ENCODE data around the gene PARD3.

PARD3 gene

DNA sequence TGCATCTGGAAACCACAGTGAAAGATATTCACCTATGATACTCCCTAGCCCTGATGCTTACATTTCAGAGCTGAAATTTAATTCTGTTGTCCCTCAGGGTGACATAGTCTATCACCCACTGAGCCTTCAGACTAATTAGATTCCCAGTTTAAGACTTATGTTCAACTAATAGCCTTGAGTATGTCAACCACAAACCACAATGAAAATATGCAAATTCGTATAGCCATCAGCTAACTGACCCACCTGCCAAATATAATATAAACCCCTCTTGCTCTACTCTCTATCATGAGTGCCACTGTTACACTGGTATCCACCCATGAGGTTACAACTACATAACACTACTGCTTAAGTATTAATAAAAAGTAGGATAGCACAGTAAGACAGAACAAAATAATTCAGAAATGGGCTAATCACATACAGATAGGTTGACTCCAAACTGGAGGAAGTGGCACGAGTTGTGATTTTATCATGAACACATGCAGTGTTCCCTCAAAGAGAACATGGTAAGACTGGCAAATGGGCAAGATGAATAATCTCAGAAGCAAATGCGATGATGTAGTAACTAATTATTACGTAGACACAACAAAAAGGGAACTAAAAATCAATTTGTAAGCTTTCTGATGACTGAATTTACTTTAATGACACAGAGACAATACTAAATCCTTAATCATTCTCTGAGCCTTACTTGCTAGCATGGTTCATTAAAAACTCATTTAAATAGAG lies 290.6 kb downstream of the PARD3 start:
- no peak for DNase-seq

DNA sequence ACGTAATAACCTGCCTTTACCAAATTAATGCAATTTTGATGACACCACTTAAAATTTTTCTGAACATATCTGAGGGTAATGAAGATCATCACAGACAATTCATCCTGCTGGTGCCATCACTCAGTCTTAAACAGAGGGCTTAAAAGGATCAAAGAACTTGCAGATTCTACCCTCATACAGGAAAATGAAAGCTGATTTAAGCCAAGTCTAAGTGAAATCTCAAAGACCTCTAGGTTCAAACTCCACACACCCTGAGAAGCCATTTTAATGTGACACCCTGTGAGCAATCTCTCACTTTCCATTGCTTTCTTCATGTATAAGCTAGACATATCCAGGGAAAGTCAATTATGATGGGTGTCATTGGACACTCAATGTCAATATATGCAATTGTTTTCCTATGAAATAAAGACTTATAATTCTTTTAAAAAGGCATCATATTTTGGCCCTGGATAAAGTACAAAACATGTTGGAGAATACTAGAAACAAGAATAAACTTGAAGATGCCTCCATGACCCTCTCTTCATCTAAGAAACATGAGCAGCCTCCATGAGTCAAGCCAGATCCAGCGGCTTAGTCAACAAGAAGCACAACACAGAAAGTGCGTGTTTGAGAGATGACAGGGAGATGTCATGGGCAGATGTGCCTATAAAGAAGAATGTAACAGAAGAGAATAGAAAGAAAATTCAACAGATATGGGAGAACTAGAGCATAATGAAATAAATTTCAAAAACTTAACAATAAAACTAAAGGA lies 291.9 kb downstream of the PARD3 start:
- no peak for DNase-seq

DNA sequence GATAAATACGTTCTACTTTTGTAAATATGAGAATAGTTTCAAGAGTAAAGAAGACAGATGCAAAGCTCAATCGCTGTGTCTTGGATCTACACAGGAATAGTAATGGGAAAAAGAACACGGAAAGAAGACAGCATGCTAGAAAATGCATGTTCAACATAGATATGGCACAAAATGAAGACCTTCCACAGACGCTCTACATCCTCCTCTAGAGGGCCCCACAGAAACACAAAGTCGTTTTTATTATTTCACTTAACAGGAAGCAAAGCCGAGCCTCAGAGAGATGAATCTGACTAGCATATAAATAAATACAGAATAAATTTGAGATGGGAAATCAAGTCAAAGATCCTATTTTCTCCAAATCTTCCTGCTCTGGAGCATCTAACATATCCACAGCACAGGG lies 292.6 kb downstream of the PARD3 start:
- DNase-seq, result no peak

DNA sequence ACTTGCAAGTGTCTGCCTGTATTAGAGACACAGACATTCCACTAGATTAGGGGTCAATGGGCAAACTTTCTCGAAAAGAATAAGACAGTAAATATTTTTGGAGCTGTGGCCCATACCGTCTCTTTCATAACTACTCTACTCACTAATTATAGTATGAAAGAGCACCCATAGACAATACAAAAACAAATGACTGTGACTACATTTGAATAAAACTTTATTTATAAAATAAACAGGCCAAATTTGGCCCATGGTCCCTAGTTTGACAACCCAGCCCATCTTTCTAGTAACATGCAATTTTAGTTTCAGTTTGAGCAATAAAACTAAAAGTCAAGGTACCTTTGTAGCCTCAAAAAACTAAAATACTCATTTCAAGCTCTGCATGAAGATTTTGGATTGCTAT lies 294.6 kb downstream of the PARD3 start:
- no peak for DNase-seq

DNA sequence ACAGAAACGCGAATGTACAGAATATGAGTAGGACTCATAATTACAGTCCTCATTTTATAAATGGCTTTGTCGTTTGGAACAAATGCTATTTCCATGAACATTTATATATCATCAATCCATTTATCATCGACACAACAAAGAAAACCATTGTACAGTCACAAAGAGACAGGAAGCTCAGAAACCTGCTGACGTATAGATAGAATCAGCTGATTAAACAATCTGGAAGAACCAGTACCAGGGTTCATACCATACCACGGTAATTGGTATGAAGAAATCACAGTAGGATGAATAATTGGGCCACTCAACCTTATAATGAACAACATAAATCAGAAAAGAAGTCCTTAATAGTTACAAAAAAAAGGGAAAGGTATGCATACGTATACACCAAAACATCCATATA lies 295.0 kb downstream of the PARD3 start:
- DNase-seq, result no peak

DNA sequence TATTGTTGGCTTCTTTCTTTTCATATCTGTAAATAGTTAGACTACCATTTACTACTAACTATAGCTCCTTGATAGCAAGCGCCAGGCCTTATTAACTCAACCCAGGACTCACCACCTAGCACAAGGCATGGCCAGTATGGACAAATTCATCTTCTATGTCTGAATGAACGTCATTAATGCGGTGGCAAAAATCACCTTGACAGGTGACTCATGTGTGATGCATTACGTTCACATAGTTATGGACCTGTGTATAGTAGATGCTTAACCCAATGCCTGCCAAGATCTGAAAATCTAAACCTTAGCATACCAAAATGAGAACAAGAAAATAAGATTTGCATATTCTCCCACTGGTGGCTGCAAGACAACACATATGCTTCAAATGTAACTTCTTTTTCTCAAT lies 300.8 kb downstream of the PARD3 start:
- no peak for DNase-seq

DNA sequence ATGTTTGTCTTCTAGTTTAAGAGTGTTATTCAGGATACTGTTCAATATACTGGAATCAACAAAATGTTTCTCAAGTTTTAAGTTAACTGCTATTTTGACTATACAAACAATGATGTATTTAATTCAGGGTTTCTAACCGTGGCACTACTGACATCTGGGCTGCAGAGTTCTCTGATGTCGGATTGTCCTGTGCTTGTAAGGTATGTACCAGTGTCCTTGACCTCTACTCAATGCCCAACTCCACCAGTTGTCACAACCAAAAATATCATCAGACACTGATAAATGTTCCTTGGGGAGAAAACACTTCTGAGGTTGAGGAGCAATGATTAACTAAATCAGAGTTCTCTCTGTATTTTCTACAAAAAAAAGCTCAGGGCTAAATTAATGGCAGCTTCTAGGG lies 301.5 kb downstream of the PARD3 start:
- no peak for DNase-seq

DNA sequence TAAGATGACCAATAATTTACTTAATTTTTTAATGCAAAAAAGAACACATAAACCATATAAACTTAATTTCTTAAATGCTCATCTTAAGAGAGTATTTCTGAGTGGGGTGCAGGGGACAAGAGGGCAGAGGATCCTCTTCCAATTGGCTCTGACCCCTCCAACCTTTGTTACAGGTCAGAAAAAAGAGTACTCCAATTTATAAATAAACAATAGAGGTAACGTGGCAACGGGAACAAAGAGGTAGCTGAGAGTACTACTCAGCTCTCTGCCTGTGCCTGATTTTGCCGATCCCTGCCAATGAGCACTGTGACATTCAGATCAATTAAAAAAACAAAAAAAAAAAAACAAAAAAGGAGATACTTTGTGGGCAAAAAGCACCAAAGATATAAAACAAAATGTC lies 307.9 kb downstream of the PARD3 start:
- DNase-seq, result no peak

DNA sequence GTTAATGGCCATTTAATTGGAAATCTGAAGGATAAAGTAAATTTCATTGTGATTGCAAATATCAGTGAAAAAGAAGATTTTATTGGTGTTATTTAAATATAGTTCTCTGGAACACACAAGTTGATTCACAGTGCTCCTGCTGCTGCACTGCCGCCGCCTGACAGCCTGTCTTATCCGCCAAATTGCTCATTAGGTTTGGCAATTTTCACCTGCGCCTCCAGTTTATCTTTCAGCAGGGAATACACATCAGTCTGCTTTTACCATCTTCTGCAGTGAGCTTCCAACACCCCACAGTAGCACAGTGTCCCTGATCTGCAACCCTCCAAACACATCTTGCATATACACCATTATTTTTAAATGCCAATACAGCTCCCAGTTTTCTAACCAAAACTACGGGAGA lies 308.3 kb downstream of the PARD3 start:
- no peak for DNase-seq

DNA sequence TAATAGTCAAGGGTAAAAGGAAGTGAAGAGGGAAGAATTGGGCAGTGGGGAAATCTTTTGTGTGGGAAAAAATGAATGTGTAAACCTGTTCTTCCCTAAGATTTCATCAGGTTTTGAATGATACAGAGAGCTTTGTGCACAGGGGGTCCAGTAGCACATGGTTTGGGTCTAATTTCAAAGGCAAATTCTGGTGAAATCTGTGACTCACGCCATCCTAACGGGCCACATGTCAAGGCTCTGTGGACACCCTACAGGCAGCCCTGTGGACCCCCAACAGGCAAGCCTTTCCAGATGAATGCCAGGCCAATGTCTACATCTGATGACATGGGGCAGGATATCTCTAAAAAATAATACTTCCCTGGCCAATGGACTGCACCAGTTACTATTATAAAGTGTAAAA lies 309.8 kb downstream of the PARD3 start:
- DNase-seq, result no peak

DNA sequence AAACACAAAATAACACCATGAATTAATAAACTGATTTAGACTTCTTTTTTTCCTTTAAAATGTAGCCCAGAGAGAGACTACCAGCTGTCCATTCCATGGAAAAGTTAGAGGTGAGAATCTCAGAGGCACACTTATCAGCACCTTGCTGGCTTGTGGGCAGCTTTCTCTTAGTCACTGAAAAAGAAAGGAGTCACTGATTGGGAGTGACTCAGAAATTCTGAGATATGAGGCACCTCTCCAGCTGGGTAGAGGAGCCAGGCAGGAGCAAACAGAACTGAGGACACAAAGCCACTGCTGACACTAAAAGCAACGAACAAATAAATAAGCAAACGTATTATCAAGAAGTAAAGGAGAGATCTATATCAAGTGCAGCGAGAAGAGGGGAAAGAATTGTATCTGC lies 310.6 kb downstream of the PARD3 start:
- no peak for DNase-seq

DNA sequence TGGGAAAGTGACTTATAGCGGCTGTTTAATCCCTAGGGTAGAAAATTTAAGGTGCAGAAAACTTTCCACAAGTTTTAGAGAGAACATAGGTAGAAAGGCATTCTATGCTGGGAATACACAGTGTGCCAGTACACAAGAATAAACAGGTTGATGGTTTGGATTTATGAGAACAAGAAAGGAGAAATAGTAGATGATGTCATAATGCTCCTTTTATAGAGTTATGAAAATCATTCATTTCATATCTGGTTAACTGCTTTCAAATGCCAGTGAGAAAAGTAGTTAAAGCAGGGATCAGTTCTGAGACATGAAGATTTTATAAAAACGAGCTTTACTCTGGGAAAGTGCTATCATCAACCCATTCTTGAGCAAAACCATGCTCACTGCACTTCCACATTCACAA lies 311.4 kb downstream of the PARD3 start:
- no peak for DNase-seq

DNA sequence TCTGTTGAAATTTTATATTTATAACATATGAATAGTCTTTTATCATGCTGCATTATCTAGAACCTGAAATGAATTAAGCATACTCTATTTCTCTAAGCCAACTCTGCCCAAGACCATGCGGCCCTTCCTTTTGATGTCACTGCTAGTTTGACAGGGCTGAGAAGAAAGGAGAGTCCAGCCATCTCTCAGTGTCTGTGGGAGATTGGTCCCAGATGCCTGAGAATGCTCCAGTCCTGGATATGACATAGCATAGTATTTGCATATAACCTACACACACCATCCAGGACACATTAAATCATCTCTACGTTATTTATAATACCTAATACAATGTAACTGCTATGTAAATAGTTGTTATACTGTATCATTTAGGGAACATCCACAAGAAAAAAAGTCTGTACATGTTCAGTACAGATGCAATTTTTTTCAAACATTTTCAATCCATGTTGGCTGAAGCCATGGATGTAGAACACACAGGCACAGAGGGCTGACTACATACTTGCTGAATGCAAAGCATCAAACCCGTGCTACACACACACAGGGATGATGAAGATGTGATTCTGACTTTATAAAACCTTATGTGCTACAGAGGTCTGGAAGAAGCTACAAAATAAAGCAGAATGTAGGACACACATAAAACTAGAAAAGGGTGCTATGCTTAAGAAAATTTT lies 315.4 kb downstream of the PARD3 start:
- DNase-seq, result no peak

DNA sequence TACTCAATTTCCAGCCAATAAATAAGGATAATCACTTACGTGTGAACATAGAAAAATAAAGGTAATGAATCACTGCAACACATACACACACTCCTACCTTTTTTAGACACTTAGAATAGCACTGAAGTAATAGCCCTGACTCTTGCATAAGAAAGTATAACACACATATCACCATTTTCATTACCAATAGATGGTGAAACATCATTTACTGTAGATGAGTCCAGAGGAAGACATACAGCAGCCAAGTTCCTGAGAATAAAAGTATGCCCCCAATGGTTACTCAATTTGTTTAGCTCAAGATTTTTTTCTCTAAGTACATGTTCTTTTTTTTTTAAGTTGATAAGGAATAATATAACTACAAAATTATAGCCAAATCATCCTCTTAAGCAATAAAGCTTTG lies 316.3 kb downstream of the PARD3 start:
- DNase-seq, result no peak

DNA sequence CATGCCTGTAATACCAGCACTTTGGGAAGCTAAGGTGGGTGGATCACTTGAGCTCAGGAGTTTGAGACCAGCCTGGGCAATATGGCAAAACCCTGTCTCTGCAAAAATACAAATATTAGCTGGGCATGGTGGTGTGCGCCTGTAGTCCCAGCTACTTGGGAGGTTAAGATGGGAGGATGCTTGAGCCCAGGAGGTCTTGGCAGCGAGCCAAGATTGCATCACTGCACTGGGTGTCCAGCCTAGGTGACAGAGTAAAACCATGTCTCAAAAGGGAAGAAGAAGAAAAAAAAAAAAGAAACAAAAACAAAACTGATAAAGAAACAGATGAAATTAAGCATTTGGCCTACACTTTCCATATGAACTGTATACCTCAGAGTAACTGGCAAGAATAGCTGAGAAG lies 319.2 kb downstream of the PARD3 start:
- DNase-seq, result no peak

DNA sequence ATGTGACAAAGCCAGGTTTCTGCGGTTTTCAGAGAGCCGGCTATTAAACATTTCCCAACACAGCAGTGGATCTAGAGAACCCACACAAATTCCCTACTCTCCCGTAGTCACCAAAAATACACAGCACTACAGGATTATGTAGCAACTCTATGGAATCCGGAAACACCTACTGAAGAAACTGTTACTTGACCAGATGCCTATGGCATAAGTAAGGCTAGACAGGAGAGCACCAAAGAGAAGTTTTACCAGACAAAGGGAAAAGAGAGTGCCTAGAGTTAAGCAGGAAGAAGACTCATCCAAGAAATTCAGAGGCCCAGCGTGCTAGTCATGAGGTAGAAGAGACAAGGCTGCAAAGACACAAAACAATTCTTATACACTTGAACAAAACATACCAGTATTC lies 321.1 kb downstream of the PARD3 start:
- DNase-seq, result no peak

DNA sequence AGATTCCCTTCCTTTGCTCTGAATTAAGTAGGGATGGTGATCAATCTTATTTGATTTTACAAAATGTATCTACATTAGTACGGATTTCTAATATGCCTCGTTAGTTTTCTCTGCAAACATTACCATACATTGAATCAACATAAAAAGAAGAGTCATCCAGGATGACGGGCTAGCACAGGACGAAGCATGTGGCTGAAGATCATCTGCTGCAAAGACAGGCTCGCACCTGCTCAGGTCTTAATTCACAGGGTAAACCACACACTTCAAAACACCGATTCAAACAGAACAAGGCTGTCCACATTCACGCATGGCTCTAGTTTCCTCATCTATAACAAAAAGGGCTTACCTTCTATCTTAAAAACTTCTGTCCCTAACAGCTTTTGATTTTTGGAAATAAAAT lies 323.0 kb downstream of the PARD3 start:
- DNase-seq, result no peak

DNA sequence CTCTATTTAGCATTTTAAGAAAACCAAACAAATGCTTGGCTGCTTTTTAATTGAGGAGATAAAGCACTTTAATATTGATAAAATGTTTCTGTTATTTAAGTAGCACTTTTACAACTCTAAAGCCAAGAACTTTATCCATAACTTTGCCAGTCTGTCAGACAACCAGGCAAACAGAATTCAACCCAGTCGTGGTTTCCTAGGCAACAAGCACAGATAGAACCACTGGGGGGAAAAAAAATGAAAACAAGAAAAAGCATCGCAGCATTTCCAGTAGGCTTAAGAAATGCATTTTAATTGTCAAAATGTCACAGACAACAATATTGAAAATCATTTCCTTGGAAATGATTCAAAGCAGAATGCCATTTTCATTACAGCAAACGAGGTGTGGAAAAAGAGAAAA lies 323.4 kb downstream of the PARD3 start:
- DNase-seq, result no peak

DNA sequence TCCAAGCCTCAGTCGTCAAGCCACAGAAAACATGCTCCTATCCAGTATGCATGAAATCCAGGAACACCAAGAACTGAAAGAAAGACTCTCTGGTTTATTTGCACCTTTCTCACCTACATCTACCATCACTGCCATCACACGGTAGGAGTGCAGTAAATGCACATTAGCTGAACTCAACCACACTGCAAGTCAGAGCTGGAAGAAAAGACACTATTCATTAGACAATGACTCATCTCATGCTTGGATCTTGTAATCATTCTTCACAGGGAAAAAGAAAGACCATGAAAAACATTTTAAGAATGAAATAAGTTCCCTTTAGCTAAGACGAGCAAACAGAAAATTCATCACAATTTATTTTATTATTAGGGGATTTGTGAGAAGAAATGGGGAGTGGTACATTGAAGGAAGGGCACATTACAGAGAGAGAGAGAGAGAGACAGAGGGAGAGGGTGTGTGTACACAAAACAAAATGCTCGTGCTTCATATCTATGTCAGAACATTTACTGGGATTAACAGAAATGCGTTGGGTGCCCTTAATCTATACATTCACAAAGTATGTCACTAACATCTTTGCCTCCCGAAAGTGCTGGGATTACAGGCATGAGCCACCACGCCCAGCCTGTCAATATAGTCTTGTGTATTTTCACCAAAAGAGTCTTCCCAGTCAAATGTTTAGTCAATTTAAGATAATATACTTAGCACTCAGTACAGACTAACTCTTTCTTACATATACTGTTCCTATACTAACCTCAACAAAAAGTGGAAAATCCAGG lies 324.9 kb downstream of the PARD3 start:
- no peak for DNase-seq

DNA sequence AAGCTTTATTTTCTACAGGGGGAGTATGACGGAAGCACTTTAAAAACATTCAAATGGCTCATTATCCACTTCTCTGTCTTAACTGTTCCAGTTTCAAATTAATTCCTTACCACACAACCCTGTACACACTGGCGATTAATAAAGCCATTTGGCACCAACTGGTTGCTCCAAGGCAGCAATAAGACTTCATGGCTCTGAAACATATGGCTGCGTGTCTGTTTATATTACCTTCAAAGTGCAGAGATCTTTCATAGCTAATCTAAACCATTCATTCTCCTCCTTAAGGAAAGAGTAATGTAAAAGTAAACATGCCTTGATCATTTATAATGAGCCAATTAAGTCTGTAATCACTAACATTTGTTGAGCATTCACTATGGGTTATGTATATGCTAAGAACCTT lies 325.7 kb downstream of the PARD3 start:
- no peak for DNase-seq

DNA sequence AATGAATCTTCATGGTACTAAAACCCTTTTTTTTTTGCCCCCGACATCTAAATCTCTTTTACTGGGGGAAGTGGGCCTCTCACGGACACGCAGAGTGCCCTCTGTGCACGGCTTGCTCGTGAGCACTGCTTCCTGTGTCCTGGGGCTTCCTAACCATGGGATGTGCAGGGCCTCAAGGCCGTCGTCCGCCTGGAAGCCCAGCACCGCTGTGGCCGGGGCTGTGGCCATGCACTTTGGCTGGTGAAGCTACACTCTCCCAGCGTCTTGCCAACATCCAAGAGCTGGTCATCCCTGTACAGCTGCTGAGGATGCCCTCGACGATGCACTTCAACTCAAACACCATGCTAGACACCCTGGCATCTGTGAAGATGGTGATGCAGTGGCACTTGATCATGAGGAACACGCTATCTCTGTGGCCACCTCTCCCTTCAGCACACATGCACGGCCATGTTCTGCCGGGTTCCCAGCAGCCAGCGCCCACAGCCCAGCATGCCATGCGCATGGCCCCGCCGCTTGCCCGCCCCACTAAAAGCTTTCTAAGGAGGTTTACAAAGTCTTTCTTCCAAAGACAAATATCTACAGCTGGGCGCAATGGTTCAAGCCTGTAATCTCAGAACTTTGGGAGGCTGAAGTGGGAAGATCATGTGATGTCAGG lies 326.5 kb downstream of the PARD3 start:
- no peak for DNase-seq

DNA sequence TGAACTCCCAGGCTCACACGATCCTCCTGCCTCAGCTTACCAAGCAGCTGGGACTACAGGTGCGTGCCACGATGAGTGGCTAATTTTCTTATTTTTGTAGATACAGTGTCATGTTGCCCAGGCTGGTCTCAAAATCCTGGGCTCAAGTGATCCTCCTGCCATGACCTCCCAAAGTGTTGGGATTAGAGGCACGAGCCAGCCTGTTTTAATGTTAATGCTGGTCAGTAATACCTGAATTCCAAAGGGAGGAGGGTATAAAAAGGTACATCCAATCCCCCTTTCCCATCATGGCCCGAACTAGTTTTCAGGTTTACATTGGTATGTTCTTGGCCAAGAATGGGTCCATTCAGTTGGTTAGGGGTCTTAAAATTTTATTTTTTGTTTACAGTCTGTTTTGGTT lies 329.1 kb downstream of the PARD3 start:
- no peak for DNase-seq

DNA sequence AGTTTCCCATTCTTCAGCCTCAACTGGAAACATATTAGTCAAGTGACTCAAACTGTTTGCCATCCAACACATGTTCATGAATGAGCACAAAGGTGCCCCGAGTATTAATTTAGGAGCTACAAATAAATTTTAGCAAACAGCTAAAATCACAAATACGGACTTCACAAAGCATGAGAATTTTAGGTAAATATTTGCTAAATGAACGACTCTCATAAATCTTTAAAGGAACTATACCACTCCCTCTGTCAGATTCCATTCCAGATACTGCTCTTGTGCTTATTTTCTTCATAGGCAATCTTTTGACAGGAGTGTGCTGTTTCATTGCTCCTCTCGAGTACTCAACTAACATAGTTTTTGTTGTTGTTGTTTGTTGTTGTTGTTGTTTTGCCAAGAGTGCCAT lies 330.9 kb downstream of the PARD3 start:
- DNase-seq, result no peak

Data from activated CD8-positive, alpha-beta memory T cell treated with anti-CD3 and anti-CD28 coated beads, Interleukin-2, amount 50 U/mL, for 48 hours (primary cell).